Suprapubic skin (tissue), 3 donors: ENCODE measurements around the gene CCR8.

Source experiments
- EP300 ChIP-seq: sonication (generic); formaldehyde crosslinking; IDR thresholded peaks from one replicate; pipeline ENCODE4 v1.6.1; 2017; ENCODE audit warnings: antibody characterized with exemption
- POLR2A ChIP-seq, 2 donors: fragments of 450-650 bp; IDR thresholded peaks; one replicate each; pipeline ENCODE4 v1.6.1; 2017; ENCODE audit warnings: antibody characterized with exemption in 2 of 2, mild to moderate bottlenecking in 2 of 2, moderate library complexity in 2 of 2
- TF ChIP-seq, protein P1 (sequence below), 2 donors: fragments of 200-600 bp in 1 of 2; fragments of 450-650 bp in 1 of 2; sonication (generic) in 1 of 2; IDR thresholded peaks; one replicate each; pipeline ENCODE4 v1.5.1; 2016 to 2019; ENCODE audit warnings: antibody characterized with exemption in 2 of 2, mild to moderate bottlenecking in 1 of 2, moderate library complexity in 1 of 2

DNA sequence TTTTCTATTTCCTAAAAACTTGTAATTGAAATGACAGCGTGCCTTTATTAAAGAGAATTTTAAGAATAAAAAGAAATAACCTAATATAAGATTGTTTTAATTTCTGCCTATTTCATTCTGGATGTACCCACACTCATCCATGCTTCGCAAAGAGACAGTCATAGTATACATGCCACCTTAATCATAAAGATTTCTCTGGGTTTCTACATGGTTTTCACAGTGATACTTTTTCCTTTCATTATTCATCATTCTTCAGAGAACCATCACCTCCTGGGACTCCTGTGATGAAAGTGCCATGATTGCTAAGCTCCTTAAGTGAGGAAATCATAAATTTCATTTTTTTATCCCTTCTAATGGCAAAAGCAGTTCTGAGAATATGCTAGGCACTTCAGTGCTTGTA lies 4.3 kb upstream of the CCR8 start:
- TF ChIP-seq, protein P1, sequence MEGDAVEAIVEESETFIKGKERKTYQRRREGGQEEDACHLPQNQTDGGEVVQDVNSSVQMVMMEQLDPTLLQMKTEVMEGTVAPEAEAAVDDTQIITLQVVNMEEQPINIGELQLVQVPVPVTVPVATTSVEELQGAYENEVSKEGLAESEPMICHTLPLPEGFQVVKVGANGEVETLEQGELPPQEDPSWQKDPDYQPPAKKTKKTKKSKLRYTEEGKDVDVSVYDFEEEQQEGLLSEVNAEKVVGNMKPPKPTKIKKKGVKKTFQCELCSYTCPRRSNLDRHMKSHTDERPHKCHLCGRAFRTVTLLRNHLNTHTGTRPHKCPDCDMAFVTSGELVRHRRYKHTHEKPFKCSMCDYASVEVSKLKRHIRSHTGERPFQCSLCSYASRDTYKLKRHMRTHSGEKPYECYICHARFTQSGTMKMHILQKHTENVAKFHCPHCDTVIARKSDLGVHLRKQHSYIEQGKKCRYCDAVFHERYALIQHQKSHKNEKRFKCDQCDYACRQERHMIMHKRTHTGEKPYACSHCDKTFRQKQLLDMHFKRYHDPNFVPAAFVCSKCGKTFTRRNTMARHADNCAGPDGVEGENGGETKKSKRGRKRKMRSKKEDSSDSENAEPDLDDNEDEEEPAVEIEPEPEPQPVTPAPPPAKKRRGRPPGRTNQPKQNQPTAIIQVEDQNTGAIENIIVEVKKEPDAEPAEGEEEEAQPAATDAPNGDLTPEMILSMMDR (IDR thresholded peaks at IDR 0.05): no peak
- TF ChIP-seq EP300: no peak
- TF ChIP-seq POLR2A (IDR thresholded peaks at IDR 0.05): no peak
